ENCODE measurements around the gene RTF1.

- TF ChIP-seq CTCF (IDR thresholded peaks at IDR 0.05) = no peak
- no peak for TF ChIP-seq POLR2A (IDR thresholded peaks at IDR 0.05)
These were observed 73.5 kb downstream of the RTF1 start for GRCh38 chr15:41490355-41490754.

All from lower leg skin (tissue), 3 donors.